Occipital lobe (tissue), 2 donors: ENCODE results near the gene ARID5B. TPM values are rescaled to one million over a fixed set of nuclear protein-coding genes. Genes with fewer than 3 reads are reported as not detected.
A peak's percentile ranks its signal among the peaks of the same experiment; 100 is the strongest.

Source experiments
- DNase-seq: peaks from one replicate; lab custom pipeline; 2025; lab: John Stamatoyannopoulos, UW
- total RNA-seq: library from RNA; depleted of rRNA; stranded (reverse); fragments of >200 nt; gene quantifications from one replicate; pipeline ENCODE4 v1.2.3, GENCODE V29; 2014

Gene ARID5B
- total RNA-seq, 1 donor from 2014 or later, result 27.6 TPM

DNA sequence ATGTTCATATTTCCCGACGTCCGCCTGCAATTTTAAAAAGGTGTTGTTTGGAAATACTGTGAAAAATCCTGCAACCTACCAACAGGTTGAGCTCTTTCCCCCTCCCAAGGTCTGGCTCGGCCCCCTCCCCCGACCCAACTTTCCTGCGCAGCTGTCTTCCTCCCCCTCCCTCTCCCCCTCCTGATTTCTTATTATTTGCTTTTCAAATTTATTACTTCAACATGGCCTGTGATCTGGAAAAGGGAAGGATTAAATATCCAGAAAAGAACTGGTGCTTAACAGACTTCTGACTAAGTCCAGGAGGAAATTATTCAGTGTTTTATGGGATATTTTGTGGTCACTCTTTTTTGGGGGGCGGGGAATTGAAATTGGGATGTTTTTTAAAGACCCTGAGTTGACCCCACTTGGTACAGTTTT is 2.4 kb downstream of the ARID5B start:
- no peak for DNase-seq

GRCh38 chr10:61904733-61905725 is 3.5 kb downstream of the ARID5B start:
- peak; percentile 8 for DNase-seq

DNA sequence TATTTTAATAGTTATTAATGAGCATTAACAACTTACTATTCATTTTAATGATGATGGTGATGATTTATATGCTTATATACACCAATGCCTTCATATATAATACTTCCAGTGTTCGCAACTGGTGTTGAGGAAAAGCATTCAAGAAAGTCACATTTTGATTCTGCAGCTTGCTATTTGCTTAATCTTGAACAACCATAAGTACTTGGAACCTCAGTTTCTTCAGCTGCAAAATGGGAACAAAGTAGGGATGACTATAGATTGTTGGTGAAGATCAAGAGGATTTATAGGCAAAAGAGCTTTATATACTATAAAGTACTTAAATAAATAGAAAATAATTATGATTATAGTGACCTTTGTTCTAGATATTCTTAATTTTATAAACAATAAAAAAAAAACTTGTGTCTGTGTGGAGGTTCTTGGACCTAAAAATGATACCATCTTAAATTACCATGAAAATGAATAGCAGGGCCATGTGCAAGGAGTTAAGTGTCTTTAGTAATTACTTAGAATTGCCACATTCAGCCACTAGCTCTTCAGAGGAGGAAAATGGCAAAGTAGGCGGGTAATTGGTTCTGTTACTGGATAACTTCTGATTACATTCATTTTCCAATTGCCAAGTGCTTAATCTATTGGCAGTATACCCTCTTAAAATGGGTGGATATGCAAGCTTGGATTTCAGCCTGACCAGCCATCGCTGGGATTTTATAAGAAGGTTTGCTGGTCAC is 4.5 kb downstream of the ARID5B start:
- DNase-seq, result no peak

GRCh38 chr10:61906562-61906901 is 5.0 kb downstream of the ARID5B start:
- no peak for DNase-seq

DNA sequence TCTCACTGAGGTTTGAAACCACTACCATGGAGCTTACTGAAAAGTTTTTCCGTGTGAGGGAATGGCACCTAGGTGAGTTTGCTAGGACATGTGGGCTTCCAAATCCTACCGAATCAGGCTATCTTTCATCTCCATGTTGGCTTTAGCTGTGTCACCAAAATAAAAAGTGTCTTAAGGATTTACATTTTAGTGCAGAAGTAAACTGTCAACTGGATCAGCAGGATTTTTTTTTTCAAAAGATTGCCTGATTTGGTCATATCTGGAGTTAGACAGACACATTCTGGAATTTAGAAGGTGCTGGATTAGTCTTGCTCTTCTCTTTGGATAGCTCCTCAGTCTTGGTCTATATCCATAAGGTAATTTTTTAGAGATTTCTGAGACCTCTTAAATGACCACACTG is 5.5 kb downstream of the ARID5B start:
- no peak for DNase-seq

- no peak for DNase-seq
Observed at GRCh38 chr10:61907587-61907986, 6.1 kb downstream of the ARID5B start.

- no peak for DNase-seq
Observed at GRCh38 chr10:61910226-61910805, 8.8 kb downstream of the ARID5B start.

DNA sequence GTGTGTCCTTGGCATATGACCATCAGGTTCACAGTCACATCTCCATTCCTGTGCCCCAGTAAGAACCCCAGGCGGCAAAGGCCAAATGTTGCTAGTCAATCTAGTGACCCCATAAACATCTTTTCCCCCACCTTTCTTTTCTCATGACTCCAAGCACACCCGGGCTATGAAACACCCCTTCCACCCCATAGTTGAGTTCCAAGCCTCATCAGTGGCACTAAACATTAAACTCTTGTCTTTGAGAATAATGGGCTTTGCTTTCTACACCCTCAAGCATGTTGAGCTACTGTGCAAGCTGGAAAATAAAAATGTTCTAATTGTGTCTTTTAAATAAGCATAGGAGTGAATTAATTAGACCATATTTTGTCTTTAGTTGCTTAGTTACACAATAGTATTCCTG is 9.4 kb downstream of the ARID5B start:
- DNase-seq, result no peak

DNA sequence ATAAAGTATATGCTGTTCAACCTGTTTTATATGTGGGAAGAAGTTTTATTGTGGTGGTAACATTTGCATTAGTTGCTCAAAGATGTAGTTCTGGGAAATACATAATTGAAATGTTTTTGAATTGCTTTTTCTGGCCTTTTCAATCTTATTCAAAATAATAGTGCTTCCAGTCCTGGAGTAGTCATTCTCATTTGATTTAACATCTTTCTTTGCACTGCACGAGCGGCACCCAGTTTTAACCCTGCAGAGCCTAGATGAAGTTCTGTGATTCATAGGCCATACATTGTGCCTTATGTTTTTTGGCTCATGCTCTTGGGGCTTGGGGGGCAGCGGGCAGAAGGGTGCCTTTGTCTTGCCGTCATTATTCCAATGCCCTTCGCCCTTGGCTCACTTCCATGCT is 9.9 kb downstream of the ARID5B start:
- no peak for DNase-seq

DNA sequence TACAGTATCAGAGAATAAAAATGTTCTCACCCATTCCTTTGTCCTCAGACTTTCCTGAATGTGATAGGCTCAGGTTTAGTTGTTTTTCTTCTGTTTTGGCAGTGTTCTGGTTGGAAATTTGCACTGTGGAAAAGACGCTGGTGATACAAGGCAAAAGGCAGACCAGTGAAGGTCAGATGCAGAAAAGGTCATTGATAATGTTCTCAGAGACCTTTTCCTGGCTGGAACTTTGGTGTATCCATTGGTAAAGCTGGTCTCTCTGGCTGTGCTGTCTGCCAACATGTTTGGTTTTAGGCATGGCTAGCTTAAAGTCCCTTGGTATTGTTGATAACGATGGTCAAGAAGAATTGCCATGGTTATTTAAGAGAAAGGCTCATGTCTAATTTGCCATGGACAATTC is 11.5 kb downstream of the ARID5B start:
- DNase-seq, result no peak

GRCh38 chr10:61918140-61918539 is 16.6 kb downstream of the ARID5B start:
- DNase-seq, result no peak

GRCh38 chr10:61918989-61919388 is 17.5 kb downstream of the ARID5B start:
- DNase-seq, result no peak

- DNase-seq, result no peak
Observed at GRCh38 chr10:61919646-61920215, 18.2 kb downstream of the ARID5B start.

DNA sequence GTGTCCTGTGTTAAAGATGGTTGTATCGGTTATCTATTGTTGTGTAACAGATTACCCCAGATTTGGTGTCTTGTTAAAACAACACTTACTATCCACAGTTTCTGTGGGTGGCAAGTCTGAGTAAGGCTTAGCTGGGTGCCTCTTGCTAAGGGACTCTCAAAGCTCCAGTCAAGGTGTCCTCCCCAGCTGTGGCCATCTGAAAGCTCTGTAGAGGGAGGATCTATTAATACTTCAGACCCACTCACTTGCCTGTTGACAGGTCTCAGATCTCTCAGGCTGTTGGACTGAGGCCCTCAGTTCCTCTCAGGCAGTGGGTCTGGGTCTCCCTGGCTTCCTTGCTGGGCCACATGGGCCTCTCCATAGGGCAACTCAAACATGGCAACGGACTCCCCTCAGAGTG is 19.6 kb downstream of the ARID5B start:
- DNase-seq, result no peak

DNA sequence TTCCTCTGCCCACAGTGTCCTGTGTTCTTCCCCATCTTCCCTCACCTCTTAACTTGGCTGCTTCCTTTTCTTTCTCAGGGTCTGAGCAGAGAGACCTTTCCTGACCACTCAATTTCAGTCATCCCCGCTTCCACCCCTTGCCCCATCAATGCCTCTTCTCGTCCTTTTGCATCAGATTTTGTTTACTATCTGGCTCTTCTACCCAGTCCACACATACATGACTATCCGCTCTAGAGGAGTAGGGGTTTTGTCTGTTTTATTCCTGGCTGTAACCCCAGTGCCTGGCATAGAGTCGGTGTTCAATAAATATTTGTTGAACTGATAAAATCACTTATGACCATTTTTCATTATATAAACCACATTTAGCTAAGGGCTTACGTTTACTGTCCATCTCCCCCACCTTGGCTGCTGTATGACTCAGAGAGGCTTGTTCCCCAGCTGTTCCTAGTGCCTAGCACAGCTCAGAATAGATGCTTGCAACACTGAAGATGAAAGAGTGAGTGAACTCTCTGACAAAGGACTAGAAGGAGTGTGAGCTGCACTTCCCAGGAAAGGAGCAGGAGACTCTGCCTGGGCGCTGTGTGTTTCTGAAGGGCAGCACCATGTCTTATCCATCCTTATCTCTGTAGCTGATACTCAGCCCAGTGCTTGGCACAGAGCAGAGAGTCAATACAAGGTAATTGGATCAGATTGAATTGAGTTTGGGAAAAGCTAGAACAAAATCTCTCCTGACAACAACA is 21.9 kb downstream of the ARID5B start:
- DNase-seq, result peak; percentile 49

DNA sequence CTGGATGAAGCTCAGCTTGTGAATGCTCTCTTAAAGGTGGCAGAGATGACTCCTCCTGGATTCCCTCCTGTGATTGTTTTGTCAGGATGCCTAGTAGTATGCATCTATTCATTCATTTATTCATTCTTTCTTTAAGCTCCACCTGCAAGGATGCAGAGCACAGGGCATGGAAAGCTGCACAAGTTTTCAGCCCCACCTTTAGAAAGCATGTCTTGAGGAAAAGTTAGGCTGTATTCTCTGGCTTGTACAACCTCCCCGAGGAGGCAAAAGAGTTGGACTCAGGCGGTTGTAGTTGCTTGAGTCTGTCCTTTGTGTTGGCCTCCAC is 22.4 kb downstream of the ARID5B start:
- DNase-seq, result no peak

- DNase-seq, result no peak
Observed at GRCh38 chr10:61929555-61929954, 28.1 kb downstream of the ARID5B start.

DNA sequence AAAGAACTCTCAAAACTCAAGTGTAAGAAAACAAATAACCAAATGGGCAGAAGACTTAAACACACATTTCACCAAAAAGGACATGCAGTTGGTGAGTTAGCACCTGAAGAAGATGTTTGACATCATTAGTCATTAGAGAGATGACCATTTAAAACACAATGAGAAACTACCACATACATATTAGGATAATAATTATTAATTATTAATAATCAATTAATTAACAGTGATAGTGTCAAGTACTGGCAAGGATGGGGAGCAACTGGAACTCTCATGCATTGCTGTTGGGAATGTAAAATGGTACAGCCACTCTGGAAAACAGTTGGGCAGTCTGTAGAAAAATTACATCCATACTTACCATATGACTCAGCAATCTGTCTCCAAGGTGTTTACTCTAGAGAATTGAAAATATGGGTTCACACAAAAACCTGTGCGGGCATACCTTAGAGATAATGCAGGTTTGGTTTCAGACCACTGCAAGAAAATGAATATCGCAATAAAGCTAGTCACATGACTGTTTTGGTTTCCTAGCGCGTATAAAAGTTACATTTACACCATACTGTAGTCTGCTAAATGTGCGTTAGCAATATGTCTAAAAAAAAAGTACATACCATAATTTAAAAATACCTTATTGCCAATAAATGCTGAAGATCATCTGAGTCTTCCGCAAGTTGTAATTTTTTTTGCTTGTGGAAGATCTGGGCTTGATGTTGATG is 30.3 kb downstream of the ARID5B start:
- DNase-seq, result no peak

- no peak for DNase-seq
Observed at GRCh38 chr10:61933859-61934555, 32.5 kb downstream of the ARID5B start.

DNA sequence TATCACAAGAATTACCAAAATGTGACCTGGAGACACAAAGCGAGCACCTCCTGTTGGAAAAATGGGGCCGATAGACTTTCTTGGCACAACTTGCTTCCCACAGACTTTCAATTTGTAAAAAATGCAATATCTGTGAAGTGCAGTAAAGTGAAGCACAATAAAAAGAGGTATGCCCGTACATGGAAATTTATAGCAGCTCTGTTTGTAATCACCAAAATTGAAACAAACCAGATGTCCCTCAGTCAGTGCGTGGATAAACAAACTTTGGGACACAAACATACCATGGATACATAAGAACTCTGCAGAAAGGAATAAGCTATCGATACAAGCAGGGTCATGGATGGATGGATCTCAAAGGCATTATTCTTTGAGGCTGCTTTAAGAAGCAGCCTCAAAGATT is 33.6 kb downstream of the ARID5B start:
- no peak for DNase-seq
